Left hindlimb (tissue), 1 donor: Measurements from ENCODE around the gene OR5F1.

Source experiments
- DNase-seq: peaks from one replicate; pipeline ENCODE4 v3.0.0-alpha.2; 2018

Gene OR5F1

GRCh38 chr11:55994525-55994924 is at the start of gene OR5F1:
Gene OR5F1, minus strand, starts transcription at chr11:55994625. Its CDS starts 0 bp downstream, at chr11:55994625.
- no peak for DNase-seq

GRCh38 chr11:56027354-56027753 is 32.9 kb upstream of the OR5F1 start, which contains the start of gene OR5AS1:
Gene OR5AS1, plus strand, starts transcription at chr11:56027654. Its CDS starts 2,765 bp downstream, at chr11:56030419.
- no peak for DNase-seq

GRCh38 chr11:56013805-56014204 is 19.4 kb upstream of the OR5F1 start:
- no peak for DNase-seq

- no peak for DNase-seq
Observed at GRCh38 chr11:56010716-56011115, 16.3 kb upstream of the OR5F1 start.

DNA sequence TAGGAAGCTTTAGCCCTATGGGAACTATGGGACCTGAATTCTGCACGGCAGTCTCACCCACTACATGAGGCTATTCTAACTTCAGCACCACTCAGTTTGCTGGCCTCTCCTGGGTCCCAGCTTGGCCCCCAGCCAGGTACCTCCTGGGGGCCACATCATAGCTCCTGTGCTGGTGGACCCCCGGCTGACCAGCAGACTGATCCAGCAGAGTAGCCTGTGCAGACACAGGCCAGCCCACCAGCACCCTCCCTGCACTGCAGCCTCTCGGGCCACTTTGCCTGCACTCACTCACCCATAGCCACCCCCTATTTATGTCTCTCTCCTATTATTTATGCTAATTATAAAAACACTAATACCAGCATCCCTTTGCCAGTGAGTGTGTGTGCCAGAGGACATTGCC is 23.5 kb downstream of the OR5F1 start:
- no peak for DNase-seq

DNA sequence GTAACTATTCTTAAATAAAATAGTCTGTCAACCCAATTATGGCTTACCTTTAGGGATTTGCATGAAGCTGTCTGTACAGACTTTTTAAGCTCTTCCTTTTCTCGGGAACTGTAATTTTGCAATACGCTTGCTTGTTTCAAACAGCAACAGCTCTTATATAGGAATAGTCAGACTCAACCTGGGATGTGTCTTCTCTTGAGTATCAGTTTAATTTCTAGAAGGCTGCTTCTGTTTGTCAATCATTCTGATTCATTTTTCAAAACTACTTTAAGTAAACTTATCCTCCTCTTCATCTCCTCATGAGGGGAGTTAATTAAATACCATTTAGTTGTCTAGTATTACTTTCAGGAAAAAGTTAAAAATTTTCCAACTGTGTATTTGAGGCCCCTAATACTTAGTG is 24.6 kb downstream of the OR5F1 start, which contains the start of gene OR10AG1:
Gene OR10AG1 (minus strand): TSS at position 101 of the 400 bp plus-strand sequence. CDS start 38 bp downstream, at position 63.
- no peak for DNase-seq

DNA sequence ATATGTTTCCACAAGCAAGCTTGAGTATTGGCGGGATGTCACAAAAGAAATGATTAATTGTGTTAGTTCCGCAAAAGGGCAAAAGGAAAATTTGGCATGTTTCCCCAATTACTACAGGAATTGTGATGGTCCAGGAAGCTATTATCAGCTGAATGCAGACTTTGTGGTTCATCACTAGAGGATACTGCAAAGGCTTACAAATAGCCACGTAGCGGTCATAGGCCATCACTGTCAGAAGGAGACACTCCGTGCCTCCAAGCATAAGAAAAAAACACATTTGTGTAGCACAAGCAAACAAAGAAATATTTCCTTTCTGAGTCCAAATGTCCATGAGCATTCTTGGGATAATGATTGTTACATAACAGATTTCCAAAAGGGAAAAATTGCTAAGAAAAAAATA is 26.5 kb downstream of the OR5F1 start:
- no peak for DNase-seq

GRCh38 chr11:55966391-55966790 is 28.0 kb downstream of the OR5F1 start:
- DNase-seq: no peak

DNA sequence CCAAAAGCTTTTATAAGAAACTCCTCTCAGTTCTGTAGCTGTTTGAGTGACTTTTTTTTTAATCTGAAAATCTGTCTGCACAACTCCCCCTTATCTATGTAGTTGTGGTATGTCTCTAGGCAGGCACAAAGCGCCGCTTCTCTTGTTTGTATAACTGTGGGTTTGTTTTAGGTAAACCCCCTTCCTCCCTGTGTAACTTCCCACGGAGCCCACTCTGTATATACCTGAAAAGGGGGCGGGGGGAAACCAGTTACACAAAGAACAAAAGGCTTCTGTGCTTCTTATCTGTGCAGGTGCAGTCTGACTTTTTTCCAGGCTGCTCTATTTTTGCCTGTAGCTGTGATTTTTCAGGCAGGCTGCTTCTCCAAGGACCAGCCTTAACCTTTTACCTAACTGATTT is 37.9 kb downstream of the OR5F1 start:
- DNase-seq: no peak

DNA sequence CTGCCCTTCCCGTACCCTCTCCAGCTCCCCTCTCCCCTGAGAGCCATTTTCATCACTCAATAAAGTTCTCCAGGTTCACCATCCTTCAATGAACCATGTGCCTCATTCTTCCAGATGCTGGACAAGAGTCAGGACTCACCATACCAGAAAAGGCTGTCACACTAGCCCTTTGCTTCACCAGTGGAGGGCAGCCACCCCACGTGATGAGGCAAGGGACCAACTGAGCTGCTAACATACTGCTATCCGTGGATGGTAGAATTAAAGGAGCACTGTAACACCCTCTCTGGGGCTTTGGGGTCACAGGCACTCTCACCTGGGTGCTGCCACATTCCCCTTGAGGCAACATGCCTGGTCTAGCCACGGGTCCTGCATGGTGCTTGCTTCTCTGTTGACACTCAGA is 45.1 kb downstream of the OR5F1 start:
- no peak for DNase-seq
